HG02840 (cell line): ENCODE results near the gene WDR87.
"Not testable (repeated sequence)": the region's sequence is repeated elsewhere in the genome, so short reads cannot be mapped to it uniquely, and the experiment has no call there.

Source experiments
- ATAC-seq: cut with Tn5 transposase; IDR thresholded peaks from one replicate; pipeline ENCODE4 v1.9.1; 2021; ENCODE audit warnings: mild to moderate bottlenecking, moderate library complexity, moderate number of reproducible peaks; ENCODE audit not compliant: unreplicated experiment, low FRiP score

The WDR87 gene

GRCh38 chr19:37893845-37894575 lies 12.4 kb downstream of the WDR87 start:
- no peak for ATAC-seq

- ATAC-seq: no peak
These were observed 19.8 kb downstream of the WDR87 start for GRCh38 chr19:37886571-37886970.

- ATAC-seq: no peak
These were observed 21.0 kb downstream of the WDR87 start for GRCh38 chr19:37885392-37885791.

- ATAC-seq: no peak
These were observed 29.2 kb downstream of the WDR87 start for GRCh38 chr19:37877147-37877546.

GRCh38 chr19:37876032-37876431 lies 30.4 kb downstream of the WDR87 start:
- ATAC-seq: no peak

GRCh38 chr19:37874784-37875183 lies 31.6 kb downstream of the WDR87 start:
- ATAC-seq: no peak

GRCh38 chr19:37872383-37872782 lies 34.0 kb downstream of the WDR87 start:
- ATAC-seq: no peak

GRCh38 chr19:37869766-37870340 lies 36.5 kb downstream of the WDR87 start:
- ATAC-seq: no peak

- ATAC-seq: no peak
These were observed 38.6 kb downstream of the WDR87 start for GRCh38 chr19:37867831-37868230.

- ATAC-seq: not testable (repeated sequence)
These were observed 40.5 kb downstream of the WDR87 start for GRCh38 chr19:37865930-37866329.

- no peak for ATAC-seq
These were observed 41.9 kb downstream of the WDR87 start for GRCh38 chr19:37864501-37864900.

GRCh38 chr19:37855098-37855497 lies 51.3 kb downstream of the WDR87 start:
- no peak for ATAC-seq

GRCh38 chr19:37845932-37846331 lies 60.5 kb downstream of the WDR87 start:
- ATAC-seq: no peak
